Vagina (tissue), 2 donors: ENCODE results near the gene TM6SF1.
"Not testable (repeated sequence)": the region's sequence is repeated elsewhere in the genome, so short reads cannot be mapped to it uniquely, and the experiment has no call there.

ENCODE experiments used
- CTCF ChIP-seq, 3 experiments: fragments of 450-650 bp in 2 of 3; fragments of 200-600 bp in 1 of 3; sonication (generic) in 1 of 3; IDR thresholded peaks; one replicate each; pipeline ENCODE4 v1.5.1; 2017 to 2019; ENCODE audit warnings: antibody characterized with exemption in 3 of 3, mild to moderate bottlenecking in 2 of 3, moderate library complexity in 2 of 3
- POLR2A ChIP-seq, 2 donors: fragments of 450-650 bp; IDR thresholded peaks; one replicate each; pipeline ENCODE4 v1.6.1; 2017; ENCODE audit warnings: antibody characterized with exemption in 2 of 2, mild to moderate bottlenecking in 2 of 2, moderate library complexity in 2 of 2
- POLR2AphosphoS5 ChIP-seq, 2 donors: sonication (generic); formaldehyde crosslinking; IDR thresholded peaks; one replicate each; pipeline ENCODE4 v1.9.0; 2017; ENCODE audit warnings: antibody characterized with exemption in 2 of 2, mild to moderate bottlenecking in 2 of 2, low read depth in 1 of 2; ENCODE audit not compliant: insufficient read depth in 1 of 2

- not testable (repeated sequence) for TF ChIP-seq CTCF (IDR thresholded peaks at IDR 0.05); POLR2AphosphoS5 (IDR thresholded peaks at IDR 0.05; ENCODE audit: insufficient read depth in 1 of 2, low read depth in 1 of 2); POLR2A (IDR thresholded peaks at IDR 0.05)
Measured at GRCh38 chr15:83091965-83092308, 15.5 kb upstream of the TM6SF1 start.
